GM21360 (cell line): ENCODE data around the gene CHP1.
"Not testable (repeated sequence)": the region's sequence is repeated elsewhere in the genome, so short reads cannot be mapped to it uniquely, and the experiment has no call there.

ENCODE experiments used
- ATAC-seq: cut with Tn5 transposase; IDR thresholded peaks from one replicate; pipeline ENCODE4 v1.9.1; 2021; ENCODE audit warnings: mild to moderate bottlenecking, moderate library complexity; ENCODE audit not compliant: unreplicated experiment

The CHP1 gene

GRCh38 chr15:41256103-41256502 lies 25.0 kb downstream of the CHP1 start:
- ATAC-seq = no peak

GRCh38 chr15:41256577-41257038 lies 25.5 kb downstream of the CHP1 start:
- ATAC-seq = no peak

- no peak for ATAC-seq
These were observed 27.8 kb downstream of the CHP1 start for GRCh38 chr15:41258750-41259471.

GRCh38 chr15:41259546-41260189 lies 28.6 kb downstream of the CHP1 start:
- ATAC-seq = no peak

GRCh38 chr15:41260924-41261323 lies 29.9 kb downstream of the CHP1 start:
- ATAC-seq = not testable (repeated sequence)

GRCh38 chr15:41262571-41262970 lies 31.5 kb downstream of the CHP1 start:
- no peak for ATAC-seq

- no peak for ATAC-seq
These were observed 32.9 kb downstream of the CHP1 start for GRCh38 chr15:41263891-41264351.

GRCh38 chr15:41269887-41270286 lies 38.8 kb downstream of the CHP1 start:
- ATAC-seq = no peak

GRCh38 chr15:41276831-41277230 lies 45.8 kb downstream of the CHP1 start:
- no peak for ATAC-seq

- ATAC-seq = no peak
These were observed 47.3 kb downstream of the CHP1 start for GRCh38 chr15:41278319-41278718.

GRCh38 chr15:41279535-41280283 lies 48.6 kb downstream of the CHP1 start:
- ATAC-seq = no peak

- no peak for ATAC-seq
These were observed 50.2 kb downstream of the CHP1 start for GRCh38 chr15:41281236-41281635.

- not testable (repeated sequence) for ATAC-seq
These were observed 51.4 kb downstream of the CHP1 start for GRCh38 chr15:41282436-41282835.

GRCh38 chr15:41282980-41283652 lies 52.0 kb downstream of the CHP1 start:
- ATAC-seq = not testable (repeated sequence)

- ATAC-seq = peak; percentile 94
These were observed 52.8 kb downstream of the CHP1 start for GRCh38 chr15:41283653-41284426.

- peak; percentile 10 for ATAC-seq
These were observed 53.5 kb downstream of the CHP1 start for GRCh38 chr15:41284427-41285177.

- no peak for ATAC-seq
These were observed 54.2 kb downstream of the CHP1 start for GRCh38 chr15:41285285-41285684.

- no peak for ATAC-seq
These were observed 55.7 kb downstream of the CHP1 start for GRCh38 chr15:41286665-41287333.

GRCh38 chr15:41288464-41288863 lies 57.4 kb downstream of the CHP1 start:
- no peak for ATAC-seq
